Measurements from ENCODE around the gene LITAFD. TPM values are rescaled to one million over a fixed set of nuclear protein-coding genes. Genes with fewer than 3 reads are reported as not detected.
A peak's percentile ranks its signal among the peaks of the same experiment; 100 is the strongest.
"Not testable (repeated sequence)": the region's sequence is repeated elsewhere in the genome, so short reads cannot be mapped to it uniquely, and the experiment has no call there.

Gene LITAFD
- not detected for polyA plus RNA-seq (ENCODE audit: insufficient read length in 10 of 10)
- long read RNA-seq, donor 1: 0 reads
- long read RNA-seq, donor 2: 0 reads
- long read RNA-seq, donor 3: 0 reads
- long read RNA-seq, donor 4: 0 reads
- long read RNA-seq, donor 5: 0 reads
- long read RNA-seq, donor 6: 0 reads
- long read RNA-seq, donor 7: 0 reads
- long read RNA-seq, donor 8: 0 reads
- long read RNA-seq, donor 9: 0 reads

DNA sequence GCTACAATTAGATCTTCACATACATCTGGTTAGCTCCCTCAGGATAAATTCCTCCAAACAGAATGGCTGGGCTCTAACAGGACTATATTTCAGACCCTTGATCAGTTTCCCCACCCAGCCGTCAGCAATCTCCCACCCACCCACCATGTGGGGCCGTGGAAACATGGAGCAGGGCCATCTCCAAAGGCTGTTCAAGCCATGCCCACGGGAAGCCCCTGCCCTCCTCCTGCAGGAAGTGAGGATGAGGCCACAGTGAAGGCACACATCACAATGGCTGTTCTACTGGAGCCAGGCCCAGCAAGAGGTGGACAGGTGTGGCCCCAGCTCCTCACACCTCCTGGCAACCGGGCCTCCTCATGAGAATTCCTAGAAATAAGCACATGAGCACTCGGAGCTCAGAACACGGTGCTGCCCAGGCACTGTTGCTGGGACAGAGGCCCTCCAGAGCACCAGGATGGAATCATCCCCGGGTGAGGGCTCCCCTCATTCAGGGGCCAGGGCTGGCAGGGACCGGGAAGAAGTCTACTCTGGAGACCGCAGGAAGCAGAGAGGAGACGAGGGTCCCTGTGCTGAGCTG, at the start of gene LITAFD:
TSS of gene LITAFD (plus strand) at position 311 of the 577 bp plus-strand sequence. CDS start 2,005 bp downstream, outside the sequence.
- no peak for DNase-seq

DNA sequence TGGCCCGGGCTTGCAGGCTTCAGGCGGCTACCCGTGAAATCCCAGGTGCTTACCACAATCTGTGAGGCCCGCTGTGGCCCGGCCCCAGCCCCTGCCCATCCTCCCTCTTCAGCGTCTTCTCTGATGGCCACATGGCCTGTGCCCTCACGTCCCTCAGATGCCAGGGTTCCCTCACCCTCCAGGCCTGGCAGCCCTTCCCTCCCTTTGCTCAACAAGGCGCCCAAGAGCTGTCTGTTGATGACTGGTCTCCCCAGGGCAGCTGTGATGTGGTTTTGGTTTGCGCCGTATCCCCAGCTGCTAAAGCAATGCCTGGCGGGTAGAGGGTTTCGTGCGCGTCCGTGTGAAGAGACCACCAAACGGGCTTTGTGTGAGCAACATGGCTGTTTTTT, 49.4 kb upstream of the LITAFD start:
- DNase-seq: no peak

GRCh38 chr16:8836797-8837196, 45.4 kb upstream of the LITAFD start:
- DNase-seq: not testable (repeated sequence)

DNA sequence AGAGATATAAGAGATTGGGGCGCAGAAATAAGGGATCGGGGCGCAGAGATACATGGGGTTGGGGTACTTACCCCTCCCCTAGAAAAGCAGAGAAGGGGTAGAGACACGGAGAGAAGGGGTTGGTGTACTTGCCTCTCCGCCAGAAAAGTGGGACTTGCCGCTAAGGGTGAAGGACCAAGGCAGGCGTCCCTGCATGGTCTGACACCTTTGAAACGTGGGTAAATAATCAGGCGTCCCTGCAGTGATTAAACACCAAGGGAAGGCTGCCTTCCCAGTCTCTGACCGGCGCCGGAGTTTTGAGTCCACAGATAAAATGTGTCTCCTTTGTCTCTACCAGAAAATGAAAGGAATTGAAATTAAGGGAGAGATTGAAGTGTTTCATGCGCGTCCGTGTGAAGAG, 44.6 kb upstream of the LITAFD start:
- not testable (repeated sequence) for DNase-seq

GRCh38 chr16:8842016-8842415, 40.1 kb upstream of the LITAFD start:
- DNase-seq: not testable (repeated sequence)

- DNase-seq: not testable (repeated sequence)
Measured at GRCh38 chr16:8843296-8843695, 38.9 kb upstream of the LITAFD start.

- DNase-seq: no peak
Measured at GRCh38 chr16:8845699-8846298, 36.4 kb upstream of the LITAFD start.

DNA sequence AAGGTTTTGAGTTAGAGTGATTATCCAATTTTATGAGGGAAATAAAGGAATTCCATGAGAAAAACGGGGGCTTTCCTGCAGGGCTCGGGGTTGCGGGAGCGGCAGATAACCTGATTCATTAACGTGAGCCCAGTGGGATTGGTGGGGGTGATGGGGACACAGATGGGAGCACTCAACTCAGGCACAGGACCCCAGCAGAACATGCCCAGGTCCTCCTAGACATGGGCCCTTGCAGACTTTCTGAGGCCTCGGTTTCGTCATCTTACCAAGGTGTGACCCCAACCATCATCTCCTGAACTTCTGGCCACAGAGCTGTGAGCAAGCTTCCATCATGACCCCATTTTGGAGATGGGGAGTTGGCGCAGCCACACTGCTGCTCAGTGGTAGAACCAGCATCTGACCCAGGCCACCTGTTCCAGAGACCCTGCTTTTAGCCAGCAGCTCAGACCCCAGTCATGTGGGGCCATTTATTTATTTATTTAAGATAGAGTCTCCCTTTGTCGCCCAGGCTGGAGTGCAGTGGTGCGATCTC, 35.7 kb upstream of the LITAFD start:
- peak in 1 of 3 donors; percentile 7 for DNase-seq

- peak in 1 of 3 donors; percentile 10 for DNase-seq
Measured at GRCh38 chr16:8847145-8847544, 35.0 kb upstream of the LITAFD start.

GRCh38 chr16:8847623-8848022, 34.5 kb upstream of the LITAFD start:
- no peak for DNase-seq

- no peak for DNase-seq
Measured at GRCh38 chr16:8848231-8848938, 33.8 kb upstream of the LITAFD start.

GRCh38 chr16:8848939-8849391, 33.2 kb upstream of the LITAFD start:
- no peak for DNase-seq

- DNase-seq: no peak
Measured at GRCh38 chr16:8849411-8850011, 32.6 kb upstream of the LITAFD start.

GRCh38 chr16:8850279-8850885, 31.8 kb upstream of the LITAFD start:
- no peak for DNase-seq

DNA sequence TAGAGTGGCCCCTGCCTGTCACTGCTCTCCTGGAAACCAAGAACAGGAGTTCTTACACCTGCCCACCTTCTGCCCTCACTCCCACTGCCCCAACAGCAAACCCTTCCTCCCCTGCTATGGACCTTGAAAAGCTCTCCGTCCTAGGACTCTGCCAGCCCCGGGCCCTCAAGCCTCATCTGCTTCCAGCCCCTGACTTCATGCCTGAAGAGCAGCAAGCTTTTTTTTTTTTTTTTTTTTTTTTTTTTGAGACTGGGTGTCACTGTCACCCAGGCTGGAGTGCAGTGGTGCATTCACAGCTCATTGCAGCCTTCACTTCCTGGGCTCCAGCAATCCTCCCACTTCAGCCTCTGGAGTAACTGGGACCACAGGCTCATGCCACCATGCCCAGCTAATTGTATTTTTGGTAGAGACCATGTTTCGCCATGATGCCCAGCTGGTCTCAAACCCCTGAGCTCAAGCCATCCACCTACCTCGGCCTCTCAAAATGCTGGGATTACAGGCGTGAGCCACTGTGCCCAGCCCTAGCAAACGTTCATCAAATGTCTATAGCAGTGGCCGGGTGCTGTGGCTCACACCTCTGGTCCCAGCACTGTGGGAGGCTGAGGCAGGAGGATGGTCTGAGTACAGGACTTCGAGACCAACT, 30.3 kb upstream of the LITAFD start:
- DNase-seq: no peak

- DNase-seq: no peak
Measured at GRCh38 chr16:8852534-8852933, 29.6 kb upstream of the LITAFD start.

DNA sequence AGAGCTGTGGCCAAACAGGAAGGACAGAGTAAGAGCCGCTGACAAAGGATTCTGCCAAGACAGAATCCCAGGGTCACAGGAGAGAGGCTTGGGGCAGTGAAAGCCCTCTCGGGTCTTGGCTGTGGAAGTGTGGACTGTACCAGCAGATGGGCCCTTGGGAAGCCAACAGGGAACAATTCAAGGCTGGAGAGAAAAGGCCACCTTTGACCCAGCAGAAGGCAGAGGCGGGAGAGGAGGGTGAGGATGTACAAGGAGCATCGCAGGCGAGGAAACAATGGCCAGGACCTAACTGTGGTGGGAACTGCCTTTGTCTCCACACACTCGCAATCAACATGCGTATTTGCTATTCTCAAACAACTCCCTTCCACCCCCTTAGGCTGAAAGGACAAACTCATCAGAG, 29.0 kb upstream of the LITAFD start:
- no peak for DNase-seq

DNA sequence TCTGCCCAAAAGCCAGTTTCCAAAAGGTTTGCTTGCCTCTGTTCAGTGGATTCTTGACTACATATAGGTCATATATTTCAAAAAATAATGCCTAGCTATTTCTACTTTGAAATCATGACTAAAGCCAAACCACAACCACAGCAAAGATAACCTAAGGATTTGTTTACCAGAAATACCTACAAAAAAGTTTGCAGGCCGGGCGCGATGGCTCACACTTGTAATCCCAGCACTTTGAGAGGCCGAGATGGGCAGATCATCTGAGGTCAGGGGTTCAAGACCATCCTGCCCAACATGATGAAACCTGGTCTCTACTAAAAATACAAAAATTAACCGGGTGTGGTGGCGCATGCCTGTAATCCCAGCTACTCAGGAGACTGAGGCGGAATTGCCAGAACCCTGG, 28.5 kb upstream of the LITAFD start:
- no peak for DNase-seq

GRCh38 chr16:8854298-8854948, 27.7 kb upstream of the LITAFD start:
- DNase-seq: no peak

DNA sequence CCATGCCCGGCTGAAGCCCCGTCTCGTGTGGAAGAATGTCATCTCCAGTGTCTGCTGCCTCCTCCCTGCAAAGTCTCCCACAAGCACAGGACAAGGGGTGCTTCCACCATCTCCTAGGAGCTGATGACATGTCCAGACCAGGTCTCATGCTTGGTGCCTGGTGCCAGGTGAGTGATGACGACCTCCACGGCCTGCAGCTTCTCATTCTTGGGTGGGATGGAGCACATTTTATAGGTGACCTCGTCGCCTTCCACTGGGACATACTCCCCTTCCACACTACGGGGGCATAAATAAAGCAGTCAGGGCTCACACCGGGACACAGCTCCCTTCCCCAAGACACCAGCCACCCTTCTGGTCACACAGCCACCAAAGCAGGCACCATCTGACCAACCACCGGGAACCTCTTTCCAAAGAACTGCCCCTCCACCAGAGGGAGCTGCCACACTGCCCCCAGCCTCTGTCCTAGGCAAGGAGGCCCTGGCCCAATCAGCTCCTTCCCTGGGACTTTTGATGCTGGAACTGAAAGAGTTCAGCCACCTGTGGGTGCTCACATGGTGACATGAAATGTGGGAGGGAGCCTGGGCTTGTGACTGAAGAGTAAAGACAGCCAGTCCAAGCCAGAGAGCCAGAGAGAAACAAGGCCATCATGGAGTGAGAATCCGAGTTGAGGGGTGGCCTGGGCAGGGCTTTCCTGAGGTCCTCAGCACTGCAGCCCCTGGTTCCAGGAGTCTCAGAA, 26.9 kb upstream of the LITAFD start:
- no peak for DNase-seq
